H1 (cell line): ENCODE results near the gene BBS4. TPM values are rescaled to one million over a fixed set of nuclear protein-coding genes. Genes with fewer than 3 reads are reported as not detected.

ENCODE experiments used
- CTCF ChIA-PET: fragments of 300-600 bp; sonication (Branson Sonifier 250); formaldehyde crosslinking; loops from one replicate; lab custom pipeline; 2021; ENCODE audit not compliant: partially characterized antibody; lab: Charles Lee
- POLR2A ChIA-PET: fragments of 300-600 bp; sonication (Branson Sonifier 250); formaldehyde crosslinking; loops from one replicate; lab custom pipeline; 2021; ENCODE audit warnings: inconsistent platforms; ENCODE audit not compliant: partially characterized antibody; lab: Charles Lee
- DNase-seq, 2 experiments: peaks; one replicate each; pipeline versions ENCODE4 v3.0.0 to v3.0.0-alpha.2; 2010 to 2022; ENCODE audit warnings: low spot score in 2 of 2, low read depth in 1 of 2, mixed read lengths in 1 of 2
- FAIRE-seq: peaks from 2 replicates; lab custom pipeline; 2011; peaks lifted over from hg19 to GRCh38; lab: Jason Lieb, UNC
- H2AFZ ChIP-seq: 2 replicates; pipeline ENCODE4 v1.8.1; 2012; ENCODE audit warnings: low read length, inconsistent platforms
- H2AK5ac ChIP-seq: 2 replicates; pipeline ENCODE4 v1.6.1; 2013; ENCODE audit warnings: low read depth, low read length
- H2BK120ac ChIP-seq: replicated peaks from 2 replicates; pipeline ENCODE3; 2013; ENCODE audit warnings: low read depth, low read length, inconsistent platforms
- H2BK12ac ChIP-seq: 2 replicates; pipeline ENCODE4 v1.6.1; 2013; ENCODE audit warnings: low read depth, low read length
- H2BK15ac ChIP-seq: 2 replicates; pipeline ENCODE4 v1.6.1; 2013; ENCODE audit warnings: low read length
- H2BK20ac ChIP-seq: 2 replicates; pipeline ENCODE4 v1.6.1; 2013; ENCODE audit warnings: low read length
- H2BK5ac ChIP-seq: 2 replicates; pipeline ENCODE4 v1.6.1; 2013; ENCODE audit warnings: low read depth, low read length
- H3K14ac ChIP-seq: 2 replicates; pipeline ENCODE4 v1.6.1; 2013; ENCODE audit warnings: inconsistent platforms; ENCODE audit not compliant: insufficient read length
- H3K18ac ChIP-seq: 2 replicates; pipeline ENCODE4 v1.6.1; 2013; ENCODE audit warnings: low read length; ENCODE audit errors: extremely low read depth
- H3K23ac ChIP-seq: 2 replicates; pipeline ENCODE4 v1.6.1; 2013; ENCODE audit warnings: inconsistent platforms; ENCODE audit not compliant: insufficient read length
- H3K23me2 ChIP-seq: 2 replicates; pipeline ENCODE4 v1.6.1; 2013; ENCODE audit warnings: low read depth, low read length
- H3K27ac ChIP-seq: 2 replicates; pipeline ENCODE4 v1.6.1; 2011; ENCODE audit warnings: low read depth, low read length, inconsistent platforms
- H3K27me3 ChIP-seq, 4 experiments: replicated peaks in 1 of 4; 1 replicate in 1 of 4; 2 replicates in 3 of 4; pipeline versions ENCODE4 v1.6.1 to v1.8.1; 2011 to 2013; ENCODE audit warnings: low read length in 3 of 4, mild to moderate bottlenecking in 3 of 4, inconsistent platforms in 2 of 4, mixed read lengths in 2 of 4, moderate library complexity in 1 of 4; ENCODE audit not compliant: control insufficient read depth in 3 of 4, insufficient read depth in 3 of 4; ENCODE audit errors: extremely low read depth in 1 of 4
- H3K36me3 ChIP-seq, 4 experiments: 2 replicates each; pipeline versions ENCODE4 v1.6.1 to v1.8.1; 2011 to 2013; ENCODE audit warnings: mild to moderate bottlenecking in 4 of 4, low read length in 3 of 4, moderate library complexity in 2 of 4, control low read depth in 1 of 4, inconsistent platforms in 1 of 4; ENCODE audit not compliant: insufficient read depth in 4 of 4, control insufficient read depth in 2 of 4
- H3K4ac ChIP-seq: replicated peaks from 2 replicates; pipeline ENCODE3; 2013; ENCODE audit warnings: low read length, low read depth, mixed read lengths, inconsistent platforms; ENCODE audit not compliant: insufficient read length
- H3K4me1 ChIP-seq, 4 experiments: replicated peaks in 1 of 4; 1 replicate in 1 of 4; 2 replicates in 3 of 4; pipeline versions ENCODE4 v1.6.1 to v1.8.1; 2011 to 2013; ENCODE audit warnings: low read length in 3 of 4, inconsistent platforms in 2 of 4, mixed read lengths in 1 of 4; ENCODE audit not compliant: insufficient read depth in 4 of 4, control insufficient read depth in 3 of 4
- H3K4me2 ChIP-seq, 2 experiments: 2 replicates each; pipeline versions ENCODE4 v1.6.1 to v1.8.1; 2011 to 2013; ENCODE audit warnings: low read depth in 2 of 2, low read length in 2 of 2, control low read depth in 1 of 2, inconsistent platforms in 1 of 2, mild to moderate bottlenecking in 1 of 2; ENCODE audit not compliant: insufficient read depth in 1 of 2
- H3K4me3 ChIP-seq, 4 experiments: fragments of 200-600, 300-600 bp in 1 of 4; sonication (generic), shearing (Covaris generic), sonication (Bioruptor Twin) in 1 of 4; 2 replicates each; pipeline versions ENCODE4 v1.5.1 to v1.8.1; 2011 to 2016; ENCODE audit warnings: low read length in 4 of 4, low read depth in 3 of 4, control low read depth in 2 of 4, inconsistent platforms in 2 of 4, mild to moderate bottlenecking in 2 of 4, mixed read lengths in 1 of 4, moderate library complexity in 1 of 4; ENCODE audit not compliant: insufficient read depth in 2 of 4; ENCODE audit errors: extremely low read depth in 1 of 4
- H3K56ac ChIP-seq: replicated peaks from 2 replicates; pipeline ENCODE3; 2013; ENCODE audit warnings: low read depth, mild to moderate bottlenecking, mixed read lengths, low read length, inconsistent platforms; ENCODE audit not compliant: insufficient read length
- H3K79me1 ChIP-seq: 2 replicates; pipeline ENCODE4 v1.6.1; 2013; ENCODE audit warnings: low read depth, low read length, control low read depth
- H3K79me2 ChIP-seq, 2 experiments: 2 replicates each; pipeline versions ENCODE4 v1.6.1 to v1.8.1; 2012 to 2013; ENCODE audit warnings: low read length in 2 of 2, mild to moderate bottlenecking in 2 of 2, inconsistent platforms in 1 of 2; ENCODE audit not compliant: insufficient read depth in 2 of 2, control insufficient read depth in 1 of 2
- H3K9ac ChIP-seq, 4 experiments: replicated peaks in 1 of 4; 1 replicate in 1 of 4; 2 replicates in 3 of 4; pipeline versions ENCODE4 v1.6.1 to v1.8.1; 2011 to 2013; ENCODE audit warnings: low read depth in 3 of 4, low read length in 3 of 4, control low read depth in 2 of 4, mild to moderate bottlenecking in 2 of 4, moderate library complexity in 2 of 4, inconsistent platforms in 1 of 4; ENCODE audit errors: extremely low read depth in 1 of 4
- H3K9me3 ChIP-seq, 2 experiments: 2 replicates each; pipeline versions ENCODE4 v1.6.1 to v1.8.1; 2012 to 2013; ENCODE audit warnings: mild to moderate bottlenecking in 2 of 2, moderate library complexity in 2 of 2, control low read depth in 1 of 2, inconsistent platforms in 1 of 2, low read depth in 1 of 2, low read length in 1 of 2, mixed read lengths in 1 of 2; ENCODE audit not compliant: insufficient read depth in 2 of 2
- H4K20me1 ChIP-seq, 2 experiments: replicated peaks in 1 of 2; 2 replicates each; pipeline versions ENCODE3 to v1.8.1; 2011 to 2013; ENCODE audit warnings: inconsistent platforms in 2 of 2, low read length in 2 of 2, mild to moderate bottlenecking in 1 of 2; ENCODE audit not compliant: insufficient read depth in 2 of 2, control insufficient read depth in 1 of 2
- H4K5ac ChIP-seq: 2 replicates; pipeline ENCODE4 v1.6.1; 2013; ENCODE audit warnings: low read length, low read depth, mixed read lengths, inconsistent platforms; ENCODE audit not compliant: insufficient read length
- H4K8ac ChIP-seq: 2 replicates; pipeline ENCODE4 v1.8.0; 2013; ENCODE audit warnings: mild to moderate bottlenecking, moderate library complexity, low read length, inconsistent platforms; ENCODE audit not compliant: insufficient read depth; ENCODE audit errors: extremely low read depth
- H4K91ac ChIP-seq: replicated peaks from 2 replicates; pipeline ENCODE3; 2013; ENCODE audit warnings: low read length, mixed read lengths, inconsistent platforms; ENCODE audit not compliant: insufficient read length
- ATF3 ChIP-seq: IDR thresholded peaks from 2 replicates; pipeline ENCODE4 v1.6.1; 2011; ENCODE audit warnings: low read depth, mild to moderate bottlenecking, low read length; ENCODE audit not compliant: insufficient read depth
- CEBPB ChIP-seq: IDR thresholded peaks from 2 replicates; pipeline ENCODE4 v1.6.1; 2012; ENCODE audit warnings: low read depth, low read length
- CREB1 ChIP-seq: IDR thresholded peaks from 2 replicates; pipeline ENCODE4 v1.6.1; 2012; ENCODE audit warnings: inconsistent platforms
- JUN ChIP-seq: IDR thresholded peaks from 2 replicates; pipeline ENCODE4 v1.6.1; 2011; ENCODE audit warnings: low read depth, mild to moderate bottlenecking, improper control_type of control experiment, low read length
- WGBS, 2 experiments: shearing (Covaris generic) in 1 of 2; methylation state at CpG; one replicate each; pipeline versions ENCODE4 v1.1.6 to v1.1.7; 2013 to 2015; ENCODE audit warnings: low lambda C conversion rate in 2 of 2, mixed read lengths in 2 of 2, inconsistent platforms in 1 of 2, low coverage in 1 of 2, missing lambda C conversion rate in 1 of 2; ENCODE audit not compliant: insufficient replicate concordance in 2 of 2, insufficient coverage in 1 of 2, insufficient read length in 1 of 2; ENCODE audit errors: extremely low coverage in 1 of 2, missing lambda C conversion rate in 1 of 2; 5-methylcytosine and 5-hydroxymethylcytosine counted together
- polyA plus RNA-seq, 7 experiments: library from polyadenylated mRNA; depleted of rRNA in 3 of 7; stranded (reverse) in 5 of 7; unstranded in 2 of 7; fragments of >200 nt in 5 of 7; fragments of 200-250 nt in 2 of 7; gene quantifications; 1 replicate in 5 of 7; 2 replicates in 1 of 7; 4 replicates in 1 of 7; pipeline versions ENCODE4 v1.2.1 to v1.2.3, GENCODE V29; 2011 to 2013; ENCODE audit warnings: missing spikeins in 2 of 7, mixed read lengths in 2 of 7
- total RNA-seq: library from RNA; stranded (reverse); fragmentation: NEBNext Ultra II Directional; extraction: Animal tissue kit (Norgen Biotek cat#: 25700); gene quantifications from 2 replicates; pipeline ENCODE4 v1.2.1, GENCODE V29; 2021

Gene BBS4
- total and polyA plus RNA-seq, 2 of the 8 experiments (the other 6 are each of a cell fraction or from before 2014, with no cell fraction given) = 17.4 to 24.1 TPM

- no peak overlapping the region for H3K14ac ChIP-seq
- DNase-seq (no peak), FAIRE-seq (no peak)
- H4K20me1 ChIP-seq = no peaks in the 10 kb centered on the region
- no peak overlapping the region for H3K4ac ChIP-seq
- no peaks in the 10 kb centered on the region for H3K79me2 ChIP-seq
- no peak overlapping the region for H4K5ac ChIP-seq
- peaks cover 0 to 7% (median 1%) of the 10 kb centered on the region in 4 experiments; a peak in 3 of 7 replicates for H3K4me1 ChIP-seq
- TF ChIP-seq JUN (no peak), ATF3 (no peak), CEBPB (no peak), CREB1 (no peak)
- no peaks in the 10 kb centered on the region for H3K27me3 ChIP-seq
- H3K23me2 ChIP-seq = no peaks in the 10 kb centered on the region
- no peaks in the 10 kb centered on the region for H3K9me3 ChIP-seq
- no peaks in the 10 kb centered on the region for H3K79me1 ChIP-seq
- WGBS, 2 experiments = 93% methylated on average over 1 of the region's 1 CpG; no CpG with 5 or more reads in 1 of the 2 experiments
- H3K9ac ChIP-seq = no peak overlapping the region
- H3K27ac ChIP-seq = no peak overlapping the region
- no peak overlapping the region for H2BK20ac ChIP-seq
- H2AFZ ChIP-seq = no peak overlapping the region
- no peak overlapping the region for H2BK5ac ChIP-seq
- H4K8ac ChIP-seq = no peak overlapping the region
- H3K23ac ChIP-seq = no peak overlapping the region
- H3K36me3 ChIP-seq = peaks cover 0 to 5% (median 1%) of the 10 kb centered on the region in 4 experiments; a peak in 2 of 8 replicates
- H4K91ac ChIP-seq = no peak overlapping the region
- H2BK120ac ChIP-seq = no peak overlapping the region
- no peak overlapping the region for H3K56ac ChIP-seq
- ChIA-PET CTCF (interaction anchor here (1.1 to 2.0 kb wide), 5 partner anchors 11 to 550 kb away, joined by 3 to 5 read pairs (median 4); no protein-coding TSS in a partner anchor), POLR2A (interaction anchor here (0.9 to 2.2 kb wide), 2 partner anchors 11 to 19 kb away, joined by 3 to 7 read pairs; no protein-coding TSS in a partner anchor)
- H2BK15ac ChIP-seq = no peak overlapping the region
- no peak overlapping the region for H3K18ac ChIP-seq
- no peak overlapping the region for H2AK5ac ChIP-seq
- H2BK12ac ChIP-seq = no peak overlapping the region
- H3K4me2 ChIP-seq = no peak overlapping the region
- H3K4me3 ChIP-seq = no peak overlapping the region
Observed at GRCh38 chr15:72724028-72724427, 38.0 kb downstream of the BBS4 start.
